Measurements from ENCODE around the gene C2CD2.

DNA sequence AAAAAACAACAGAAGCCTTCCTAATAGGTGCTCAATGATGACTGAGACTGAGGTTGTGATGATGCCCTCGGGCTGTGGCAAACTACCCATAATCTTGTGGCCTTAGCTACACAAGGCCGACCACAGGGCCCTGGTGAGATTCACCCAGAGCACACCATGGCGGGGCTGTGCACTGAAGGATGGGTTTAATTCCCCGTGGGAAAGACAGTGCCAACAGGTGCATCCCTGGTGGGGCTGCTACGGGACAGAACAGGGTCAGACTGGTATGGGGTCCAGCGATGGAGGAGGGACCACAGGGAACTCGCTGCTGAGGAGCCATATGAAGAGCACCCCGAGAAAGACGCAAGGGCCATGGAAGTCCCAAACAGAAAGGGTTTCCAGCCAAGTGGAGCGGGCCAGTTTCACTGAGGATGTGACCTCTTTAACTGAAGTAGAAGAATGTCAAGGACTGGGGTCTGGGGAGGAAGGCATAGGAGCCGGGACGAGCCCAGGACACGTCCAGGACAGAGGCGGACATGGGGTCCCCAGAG, 96.0 kb downstream of the C2CD2 start:
- TF ChIP-seq, protein P1, sequence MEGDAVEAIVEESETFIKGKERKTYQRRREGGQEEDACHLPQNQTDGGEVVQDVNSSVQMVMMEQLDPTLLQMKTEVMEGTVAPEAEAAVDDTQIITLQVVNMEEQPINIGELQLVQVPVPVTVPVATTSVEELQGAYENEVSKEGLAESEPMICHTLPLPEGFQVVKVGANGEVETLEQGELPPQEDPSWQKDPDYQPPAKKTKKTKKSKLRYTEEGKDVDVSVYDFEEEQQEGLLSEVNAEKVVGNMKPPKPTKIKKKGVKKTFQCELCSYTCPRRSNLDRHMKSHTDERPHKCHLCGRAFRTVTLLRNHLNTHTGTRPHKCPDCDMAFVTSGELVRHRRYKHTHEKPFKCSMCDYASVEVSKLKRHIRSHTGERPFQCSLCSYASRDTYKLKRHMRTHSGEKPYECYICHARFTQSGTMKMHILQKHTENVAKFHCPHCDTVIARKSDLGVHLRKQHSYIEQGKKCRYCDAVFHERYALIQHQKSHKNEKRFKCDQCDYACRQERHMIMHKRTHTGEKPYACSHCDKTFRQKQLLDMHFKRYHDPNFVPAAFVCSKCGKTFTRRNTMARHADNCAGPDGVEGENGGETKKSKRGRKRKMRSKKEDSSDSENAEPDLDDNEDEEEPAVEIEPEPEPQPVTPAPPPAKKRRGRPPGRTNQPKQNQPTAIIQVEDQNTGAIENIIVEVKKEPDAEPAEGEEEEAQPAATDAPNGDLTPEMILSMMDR (IDR thresholded peaks at IDR 0.05): no peak
- TF ChIP-seq EZH2 (IDR thresholded peaks at IDR 0.05): no peak

Measured in neural progenitor cell (in vitro differentiated cells).